H1 (cell line): Measurements from ENCODE around the gene SLC27A1. TPM values are rescaled to one million over a fixed set of nuclear protein-coding genes. Genes with fewer than 3 reads are reported as not detected.
A peak's percentile ranks its signal among the peaks of the same experiment; 100 is the strongest.

ENCODE experiments used
- CTCF ChIA-PET: fragments of 300-600 bp; sonication (Branson Sonifier 250); formaldehyde crosslinking; loops from one replicate; lab custom pipeline; 2021; ENCODE audit not compliant: partially characterized antibody; lab: Charles Lee
- POLR2A ChIA-PET: fragments of 300-600 bp; sonication (Branson Sonifier 250); formaldehyde crosslinking; loops from one replicate; lab custom pipeline; 2021; ENCODE audit warnings: inconsistent platforms; ENCODE audit not compliant: partially characterized antibody; lab: Charles Lee
- DNase-seq, 2 experiments: peaks; one replicate each; pipeline versions ENCODE4 v3.0.0 to v3.0.0-alpha.2; 2010 to 2022; ENCODE audit warnings: low spot score in 2 of 2, low read depth in 1 of 2, mixed read lengths in 1 of 2
- FAIRE-seq: peaks from 2 replicates; lab custom pipeline; 2011; peaks lifted over from hg19 to GRCh38; lab: Jason Lieb, UNC
- H2AFZ ChIP-seq: 2 replicates; pipeline ENCODE4 v1.8.1; 2012; ENCODE audit warnings: low read length, inconsistent platforms
- H2AK5ac ChIP-seq: 2 replicates; pipeline ENCODE4 v1.6.1; 2013; ENCODE audit warnings: low read depth, low read length
- H2BK120ac ChIP-seq: replicated peaks from 2 replicates; pipeline ENCODE3; 2013; ENCODE audit warnings: low read depth, low read length, inconsistent platforms
- H2BK12ac ChIP-seq: 2 replicates; pipeline ENCODE4 v1.6.1; 2013; ENCODE audit warnings: low read depth, low read length
- H2BK15ac ChIP-seq: 2 replicates; pipeline ENCODE4 v1.6.1; 2013; ENCODE audit warnings: low read length
- H2BK20ac ChIP-seq: 2 replicates; pipeline ENCODE4 v1.6.1; 2013; ENCODE audit warnings: low read length
- H2BK5ac ChIP-seq: 2 replicates; pipeline ENCODE4 v1.6.1; 2013; ENCODE audit warnings: low read depth, low read length
- H3K14ac ChIP-seq: 2 replicates; pipeline ENCODE4 v1.6.1; 2013; ENCODE audit warnings: inconsistent platforms; ENCODE audit not compliant: insufficient read length
- H3K18ac ChIP-seq: 2 replicates; pipeline ENCODE4 v1.6.1; 2013; ENCODE audit warnings: low read length; ENCODE audit errors: extremely low read depth
- H3K23ac ChIP-seq: 2 replicates; pipeline ENCODE4 v1.6.1; 2013; ENCODE audit warnings: inconsistent platforms; ENCODE audit not compliant: insufficient read length
- H3K23me2 ChIP-seq: 2 replicates; pipeline ENCODE4 v1.6.1; 2013; ENCODE audit warnings: low read depth, low read length
- H3K27ac ChIP-seq: 2 replicates; pipeline ENCODE4 v1.6.1; 2011; ENCODE audit warnings: low read depth, low read length, inconsistent platforms
- H3K27me3 ChIP-seq, 4 experiments: replicated peaks in 1 of 4; 1 replicate in 1 of 4; 2 replicates in 3 of 4; pipeline versions ENCODE4 v1.6.1 to v1.8.1; 2011 to 2013; ENCODE audit warnings: low read length in 3 of 4, mild to moderate bottlenecking in 3 of 4, inconsistent platforms in 2 of 4, mixed read lengths in 2 of 4, moderate library complexity in 1 of 4; ENCODE audit not compliant: control insufficient read depth in 3 of 4, insufficient read depth in 3 of 4; ENCODE audit errors: extremely low read depth in 1 of 4
- H3K36me3 ChIP-seq, 4 experiments: 2 replicates each; pipeline versions ENCODE4 v1.6.1 to v1.8.1; 2011 to 2013; ENCODE audit warnings: mild to moderate bottlenecking in 4 of 4, low read length in 3 of 4, moderate library complexity in 2 of 4, control low read depth in 1 of 4, inconsistent platforms in 1 of 4; ENCODE audit not compliant: insufficient read depth in 4 of 4, control insufficient read depth in 2 of 4
- H3K4ac ChIP-seq: replicated peaks from 2 replicates; pipeline ENCODE3; 2013; ENCODE audit warnings: low read length, low read depth, mixed read lengths, inconsistent platforms; ENCODE audit not compliant: insufficient read length
- H3K4me1 ChIP-seq, 4 experiments: replicated peaks in 1 of 4; 1 replicate in 1 of 4; 2 replicates in 3 of 4; pipeline versions ENCODE4 v1.6.1 to v1.8.1; 2011 to 2013; ENCODE audit warnings: low read length in 3 of 4, inconsistent platforms in 2 of 4, mixed read lengths in 1 of 4; ENCODE audit not compliant: insufficient read depth in 4 of 4, control insufficient read depth in 3 of 4
- H3K4me2 ChIP-seq, 2 experiments: 2 replicates each; pipeline versions ENCODE4 v1.6.1 to v1.8.1; 2011 to 2013; ENCODE audit warnings: low read depth in 2 of 2, low read length in 2 of 2, control low read depth in 1 of 2, inconsistent platforms in 1 of 2, mild to moderate bottlenecking in 1 of 2; ENCODE audit not compliant: insufficient read depth in 1 of 2
- H3K4me3 ChIP-seq, 4 experiments: fragments of 200-600, 300-600 bp in 1 of 4; sonication (generic), shearing (Covaris generic), sonication (Bioruptor Twin) in 1 of 4; 2 replicates each; pipeline versions ENCODE4 v1.5.1 to v1.8.1; 2011 to 2016; ENCODE audit warnings: low read length in 4 of 4, low read depth in 3 of 4, control low read depth in 2 of 4, inconsistent platforms in 2 of 4, mild to moderate bottlenecking in 2 of 4, mixed read lengths in 1 of 4, moderate library complexity in 1 of 4; ENCODE audit not compliant: insufficient read depth in 2 of 4; ENCODE audit errors: extremely low read depth in 1 of 4
- H3K56ac ChIP-seq: replicated peaks from 2 replicates; pipeline ENCODE3; 2013; ENCODE audit warnings: low read depth, mild to moderate bottlenecking, mixed read lengths, low read length, inconsistent platforms; ENCODE audit not compliant: insufficient read length
- H3K79me1 ChIP-seq: 2 replicates; pipeline ENCODE4 v1.6.1; 2013; ENCODE audit warnings: low read depth, low read length, control low read depth
- H3K79me2 ChIP-seq, 2 experiments: 2 replicates each; pipeline versions ENCODE4 v1.6.1 to v1.8.1; 2012 to 2013; ENCODE audit warnings: low read length in 2 of 2, mild to moderate bottlenecking in 2 of 2, inconsistent platforms in 1 of 2; ENCODE audit not compliant: insufficient read depth in 2 of 2, control insufficient read depth in 1 of 2
- H3K9ac ChIP-seq, 4 experiments: replicated peaks in 1 of 4; 1 replicate in 1 of 4; 2 replicates in 3 of 4; pipeline versions ENCODE4 v1.6.1 to v1.8.1; 2011 to 2013; ENCODE audit warnings: low read depth in 3 of 4, low read length in 3 of 4, control low read depth in 2 of 4, mild to moderate bottlenecking in 2 of 4, moderate library complexity in 2 of 4, inconsistent platforms in 1 of 4; ENCODE audit errors: extremely low read depth in 1 of 4
- H3K9me3 ChIP-seq, 2 experiments: 2 replicates each; pipeline versions ENCODE4 v1.6.1 to v1.8.1; 2012 to 2013; ENCODE audit warnings: mild to moderate bottlenecking in 2 of 2, moderate library complexity in 2 of 2, control low read depth in 1 of 2, inconsistent platforms in 1 of 2, low read depth in 1 of 2, low read length in 1 of 2, mixed read lengths in 1 of 2; ENCODE audit not compliant: insufficient read depth in 2 of 2
- H4K20me1 ChIP-seq, 2 experiments: replicated peaks in 1 of 2; 2 replicates each; pipeline versions ENCODE3 to v1.8.1; 2011 to 2013; ENCODE audit warnings: inconsistent platforms in 2 of 2, low read length in 2 of 2, mild to moderate bottlenecking in 1 of 2; ENCODE audit not compliant: insufficient read depth in 2 of 2, control insufficient read depth in 1 of 2
- H4K5ac ChIP-seq: 2 replicates; pipeline ENCODE4 v1.6.1; 2013; ENCODE audit warnings: low read length, low read depth, mixed read lengths, inconsistent platforms; ENCODE audit not compliant: insufficient read length
- H4K8ac ChIP-seq: 2 replicates; pipeline ENCODE4 v1.8.0; 2013; ENCODE audit warnings: mild to moderate bottlenecking, moderate library complexity, low read length, inconsistent platforms; ENCODE audit not compliant: insufficient read depth; ENCODE audit errors: extremely low read depth
- H4K91ac ChIP-seq: replicated peaks from 2 replicates; pipeline ENCODE3; 2013; ENCODE audit warnings: low read length, mixed read lengths, inconsistent platforms; ENCODE audit not compliant: insufficient read length
- HDAC2 ChIP-seq, 2 experiments: fragments of 300-600 bp in 1 of 2; sonication (generic) in 1 of 2; IDR thresholded peaks; 2 replicates each; pipeline ENCODE4 v1.6.1; 2011 to 2012; ENCODE audit warnings: low read depth in 2 of 2, low read length in 2 of 2, mild to moderate bottlenecking in 2 of 2, moderate library complexity in 2 of 2, borderline replicate concordance in 1 of 2, inconsistent platforms in 1 of 2
- KDM1A ChIP-seq: fragments of 200-600, 300-600 bp; sonication (generic); IDR thresholded peaks from 2 replicates; pipeline ENCODE4 v1.7.1; 2016; ENCODE audit warnings: mild to moderate bottlenecking, low read length, borderline replicate concordance
- SIX5 ChIP-seq: IDR thresholded peaks from 2 replicates; pipeline ENCODE4 v1.6.1; 2011; ENCODE audit warnings: mild to moderate bottlenecking, low read depth, low read length
- WGBS, 2 experiments: shearing (Covaris generic) in 1 of 2; methylation state at CpG; one replicate each; pipeline versions ENCODE4 v1.1.6 to v1.1.7; 2013 to 2015; ENCODE audit warnings: low lambda C conversion rate in 2 of 2, mixed read lengths in 2 of 2, inconsistent platforms in 1 of 2, low coverage in 1 of 2, missing lambda C conversion rate in 1 of 2; ENCODE audit not compliant: insufficient replicate concordance in 2 of 2, insufficient coverage in 1 of 2, insufficient read length in 1 of 2; ENCODE audit errors: extremely low coverage in 1 of 2, missing lambda C conversion rate in 1 of 2; 5-methylcytosine and 5-hydroxymethylcytosine counted together
- polyA plus RNA-seq, 7 experiments: library from polyadenylated mRNA; depleted of rRNA in 3 of 7; stranded (reverse) in 5 of 7; unstranded in 2 of 7; fragments of >200 nt in 5 of 7; fragments of 200-250 nt in 2 of 7; gene quantifications; 1 replicate in 5 of 7; 2 replicates in 1 of 7; 4 replicates in 1 of 7; pipeline versions ENCODE4 v1.2.1 to v1.2.3, GENCODE V29; 2011 to 2013; ENCODE audit warnings: missing spikeins in 2 of 7, mixed read lengths in 2 of 7
- total RNA-seq: library from RNA; stranded (reverse); fragmentation: NEBNext Ultra II Directional; extraction: Animal tissue kit (Norgen Biotek cat#: 25700); gene quantifications from 2 replicates; pipeline ENCODE4 v1.2.1, GENCODE V29; 2021
- TF ChIP-seq, protein P1 (sequence below), 3 experiments: IDR thresholded peaks; 1 replicate in 2 of 3; 2 replicates in 1 of 3; pipeline versions ENCODE4 v1.5.1 to v1.6.1; 2011; ENCODE audit warnings: low read length in 3 of 3, mild to moderate bottlenecking in 3 of 3, inconsistent platforms in 2 of 3, low read depth in 1 of 3, moderate library complexity in 1 of 3; ENCODE audit not compliant: insufficient read depth in 1 of 3; ENCODE audit errors: control extremely low read depth in 1 of 3

The SLC27A1 gene
- total and polyA plus RNA-seq, 2 of the 8 experiments (the other 6 are each of a cell fraction or from before 2014, with no cell fraction given) = 7.5 to 9.1 TPM

DNA sequence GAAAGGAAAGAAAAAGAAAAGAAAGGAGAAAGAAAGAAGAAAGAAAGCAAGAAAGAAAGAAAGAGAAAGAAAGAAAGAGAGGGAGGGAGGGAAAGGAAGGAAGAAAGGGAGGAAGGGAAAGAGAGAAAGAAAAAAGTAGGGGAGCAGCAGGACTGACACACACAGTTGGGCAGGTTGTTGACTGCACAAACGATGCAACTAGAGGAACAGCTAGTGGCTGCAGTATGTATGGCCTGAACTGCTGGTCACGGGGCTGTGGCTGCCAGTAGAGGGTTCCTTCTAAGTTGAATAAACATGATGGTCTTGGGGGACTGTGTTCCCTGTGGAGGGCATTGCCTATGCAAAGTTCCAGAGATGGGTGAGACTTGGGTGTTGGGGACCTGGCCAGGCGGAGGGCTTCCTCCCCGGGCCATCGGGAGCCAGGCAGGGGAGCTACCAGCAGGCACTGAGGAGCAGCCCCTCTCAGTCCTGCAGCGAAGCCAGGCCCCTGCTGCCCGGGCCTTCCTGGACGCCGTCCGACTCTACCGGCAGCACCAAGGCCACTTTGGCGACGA lies 68.4 kb downstream of the SLC27A1 start:
- Histone ChIP-seq H3K9me3 (no peaks in the 10 kb centered on the region; a peak in 1 of 4 replicates), H2BK120ac (no peak overlapping the region), H2AK5ac (no peak overlapping the region), H3K56ac (no peak overlapping the region), H3K4me1 (no peaks in the 10 kb centered on the region; a peak in 2 of 7 replicates), H4K8ac (no peak overlapping the region; the same call in 1 of the 2 replicates), H3K79me2 (no peaks in the 10 kb centered on the region), H3K9ac (no peak overlapping the region), H3K4me3 (peak overlapping the region; percentile 39 to 76 (median 58)), H2BK5ac (no peak overlapping the region), H3K36me3 (no peaks in the 10 kb centered on the region), H3K23me2 (peaks cover 7% of the 10 kb centered on the region; the same call in 1 of the 2 replicates), H2BK12ac (no peak overlapping the region), H3K4ac (no peak overlapping the region), H3K27me3 (peaks cover 0 to 6% (median 3%) of the 10 kb centered on the region in 4 experiments; a peak in 3 of 7 replicates), H3K23ac (no peak overlapping the region), H3K4me2 (peak overlapping the region; percentile 42 to 84), H3K14ac (no peak overlapping the region), H3K79me1 (no peaks in the 10 kb centered on the region), H2BK20ac (no peak overlapping the region), H2AFZ (no peak overlapping the region), H2BK15ac (no peak overlapping the region), H4K5ac (no peak overlapping the region), H3K18ac (no peak overlapping the region), H4K20me1 (peaks cover 0 to 2% of the 10 kb centered on the region in 2 experiments), H3K27ac (no peak overlapping the region), H4K91ac (no peak overlapping the region)
- CTCF ChIA-PET = interaction anchor here (0.7 to 5.3 kb wide), 9 partner anchors 20 to 1992 kb away, joined by 3 to 20 read pairs (median 3); no protein-coding TSS in a partner anchor
- no peak for DNase-seq
- TF ChIP-seq SIX5 = no peak
- TF ChIP-seq HDAC2 (IDR thresholded peaks at IDR 0.05; ENCODE audit: borderline replicate concordance in 1 of 2, low read depth in 2 of 2, low read length in 2 of 2) = peak in 1 of 2 experiments; percentile 5; a peak in 1 of 4 replicates
- TF ChIP-seq, protein P1, sequence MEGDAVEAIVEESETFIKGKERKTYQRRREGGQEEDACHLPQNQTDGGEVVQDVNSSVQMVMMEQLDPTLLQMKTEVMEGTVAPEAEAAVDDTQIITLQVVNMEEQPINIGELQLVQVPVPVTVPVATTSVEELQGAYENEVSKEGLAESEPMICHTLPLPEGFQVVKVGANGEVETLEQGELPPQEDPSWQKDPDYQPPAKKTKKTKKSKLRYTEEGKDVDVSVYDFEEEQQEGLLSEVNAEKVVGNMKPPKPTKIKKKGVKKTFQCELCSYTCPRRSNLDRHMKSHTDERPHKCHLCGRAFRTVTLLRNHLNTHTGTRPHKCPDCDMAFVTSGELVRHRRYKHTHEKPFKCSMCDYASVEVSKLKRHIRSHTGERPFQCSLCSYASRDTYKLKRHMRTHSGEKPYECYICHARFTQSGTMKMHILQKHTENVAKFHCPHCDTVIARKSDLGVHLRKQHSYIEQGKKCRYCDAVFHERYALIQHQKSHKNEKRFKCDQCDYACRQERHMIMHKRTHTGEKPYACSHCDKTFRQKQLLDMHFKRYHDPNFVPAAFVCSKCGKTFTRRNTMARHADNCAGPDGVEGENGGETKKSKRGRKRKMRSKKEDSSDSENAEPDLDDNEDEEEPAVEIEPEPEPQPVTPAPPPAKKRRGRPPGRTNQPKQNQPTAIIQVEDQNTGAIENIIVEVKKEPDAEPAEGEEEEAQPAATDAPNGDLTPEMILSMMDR (IDR thresholded peaks at IDR 0.05; ENCODE audit: control extremely low read depth in 1 of 3, insufficient read depth in 1 of 3, low read depth in 1 of 3, low read length in 3 of 3) = peak in 1 of 3 experiments; percentile 2; a peak in 1 of 4 replicates
- TF ChIP-seq KDM1A = peak; percentile 87; the same call in 1 of the 2 replicates
- POLR2A ChIA-PET = interaction anchor here (1.1 to 1.6 kb wide), 5 partner anchors 9 to 22 kb away, joined by 3 to 6 read pairs (median 4); no protein-coding TSS in a partner anchor
- no peak for FAIRE-seq
- WGBS, 2 experiments = 9% methylated on average over 13 of the region's 13 CpGs; no CpG with 5 or more reads in 1 of the 2 experiments
